ENCODE data around the gene ENO3.

GRCh38 chr17:4959261-4959965, 8.5 kb downstream of the ENO3 start:
- TF ChIP-seq CTCF (IDR thresholded peaks at IDR 0.05) = no peak
- no peak for TF ChIP-seq POLR2A (IDR thresholded peaks at IDR 0.05)

All from esophagus squamous epithelium (tissue), 4 donors.